Mesendoderm (in vitro differentiated cells): ENCODE data around the gene PLA2G4B.

Experiments used
- DNase-seq: peaks from one replicate; pipeline ENCODE4 v3.0.0; 2013
- H2AK5ac ChIP-seq: 2 replicates; pipeline ENCODE4 v1.6.1; 2013; ENCODE audit warnings: low read length, inconsistent platforms
- H2BK120ac ChIP-seq: 2 replicates; pipeline ENCODE4 v1.6.1; 2013; ENCODE audit warnings: low read depth, mild to moderate bottlenecking, low read length, moderate library complexity, mixed read lengths
- H2BK15ac ChIP-seq: replicated peaks from 2 replicates; pipeline ENCODE4 v1.6.1; 2013; ENCODE audit warnings: low read depth, mild to moderate bottlenecking, moderate library complexity
- H2BK5ac ChIP-seq: 2 replicates; pipeline ENCODE4 v1.6.1; 2013; ENCODE audit warnings: low read length, inconsistent platforms
- H3K18ac ChIP-seq: 2 replicates; pipeline ENCODE4 v1.6.1; 2013; ENCODE audit warnings: mild to moderate bottlenecking, low read length, mixed read lengths
- H3K23ac ChIP-seq: one replicate; pipeline ENCODE4 v1.6.1; 2013; ENCODE audit warnings: low read length
- H3K27ac ChIP-seq: 2 replicates; pipeline ENCODE4 v1.5.1; 2013; ENCODE audit warnings: low read depth, mild to moderate bottlenecking, inconsistent platforms, low read length, moderate library complexity
- H3K27me3 ChIP-seq: 2 replicates; pipeline ENCODE4 v1.6.1; 2013; ENCODE audit warnings: low read length, control low read depth, mild to moderate bottlenecking, inconsistent platforms; ENCODE audit not compliant: insufficient read depth, poor library complexity
- H3K36me3 ChIP-seq: 2 replicates; pipeline ENCODE4 v1.6.1; 2013; ENCODE audit warnings: low read length, inconsistent platforms; ENCODE audit not compliant: control insufficient read depth, insufficient read depth
- H3K4ac ChIP-seq: one replicate; pipeline ENCODE4 v1.6.1; 2013; ENCODE audit warnings: low read depth, mild to moderate bottlenecking, low read length, moderate library complexity
- H3K4me1 ChIP-seq: 2 replicates; pipeline ENCODE4 v1.6.1; 2013; ENCODE audit warnings: low read depth, low read length, inconsistent platforms; ENCODE audit not compliant: control insufficient read depth
- H3K4me2 ChIP-seq: 2 replicates; pipeline ENCODE4 v1.6.1; 2013; ENCODE audit warnings: low read length
- H3K4me3 ChIP-seq: 2 replicates; pipeline ENCODE4 v1.5.1; 2013; ENCODE audit warnings: mild to moderate bottlenecking, low read length
- H3K56ac ChIP-seq: one replicate; pipeline ENCODE4 v1.6.1; 2013; ENCODE audit warnings: low read length
- H3K79me1 ChIP-seq: 2 replicates; pipeline ENCODE4 v1.6.1; 2013; ENCODE audit warnings: low read length, inconsistent platforms
- H3K79me2 ChIP-seq: 2 replicates; pipeline ENCODE4 v1.6.1; 2013; ENCODE audit warnings: mild to moderate bottlenecking, low read length; ENCODE audit not compliant: control insufficient read depth, insufficient read depth
- H3K9ac ChIP-seq: 2 replicates; pipeline ENCODE4 v1.6.1; 2013; ENCODE audit warnings: low read length, inconsistent platforms
- H4K5ac ChIP-seq: one replicate; pipeline ENCODE4 v1.6.1; 2013; ENCODE audit warnings: low read length
- H4K8ac ChIP-seq: one replicate; pipeline ENCODE4 v1.6.1; 2013; ENCODE audit warnings: low read depth, mild to moderate bottlenecking, control low read depth, low read length, moderate library complexity
- WGBS: extraction: QIAGEN DNeasy Blood & Tissue Kit; methylation state at CpG from one replicate; pipeline ENCODE4 v1.1.7; 2013; ENCODE audit warnings: low lambda C conversion rate, missing lambda C conversion rate; ENCODE audit not compliant: insufficient coverage; ENCODE audit errors: extremely low coverage; 5-methylcytosine and 5-hydroxymethylcytosine counted together

Gene PLA2G4B

DNA sequence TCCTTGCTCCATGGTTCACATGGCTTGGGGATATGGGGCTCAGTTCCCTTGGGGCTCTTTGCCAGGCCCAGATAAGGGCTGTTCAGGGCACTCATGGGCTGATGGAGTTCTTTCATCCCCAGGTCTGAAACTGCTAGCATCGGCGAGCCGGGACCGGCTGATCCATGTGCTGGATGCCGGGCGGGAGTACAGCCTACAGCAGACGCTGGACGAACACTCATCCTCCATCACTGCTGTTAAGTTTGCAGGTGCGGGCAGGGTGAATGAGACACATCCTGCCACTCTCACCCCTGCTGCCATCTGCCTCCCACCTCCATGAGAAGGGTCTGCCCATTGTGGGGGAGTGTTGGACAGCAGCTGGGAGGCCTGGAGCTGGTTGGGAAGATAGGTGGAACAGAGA lies 21.9 kb upstream of the PLA2G4B start:
- no peaks in the 10 kb centered on the region for H3K27me3 ChIP-seq
- H2BK5ac ChIP-seq = no peak overlapping the region
- no peak overlapping the region for H3K27ac ChIP-seq
- H4K5ac ChIP-seq = no peak overlapping the region
- H3K4me3 ChIP-seq = no peak overlapping the region
- H3K9ac ChIP-seq = no peak overlapping the region
- no peak overlapping the region for H3K18ac ChIP-seq
- no peak overlapping the region for H3K4me2 ChIP-seq
- no peak overlapping the region for H2BK15ac ChIP-seq
- no peak overlapping the region for H2BK120ac ChIP-seq
- H3K79me1 ChIP-seq = no peaks in the 10 kb centered on the region
- no peak overlapping the region for H3K56ac ChIP-seq
- no peaks in the 10 kb centered on the region for H3K79me2 ChIP-seq
- H3K36me3 ChIP-seq = no peaks in the 10 kb centered on the region
- H3K4ac ChIP-seq = no peak overlapping the region
- DNase-seq = no peak
- no peaks in the 10 kb centered on the region for H3K4me1 ChIP-seq
- WGBS = no CpG with 5 or more reads among the region's 9 CpGs
- H2AK5ac ChIP-seq = no peak overlapping the region
- H3K23ac ChIP-seq = no peak overlapping the region
- no peak overlapping the region for H4K8ac ChIP-seq

DNA sequence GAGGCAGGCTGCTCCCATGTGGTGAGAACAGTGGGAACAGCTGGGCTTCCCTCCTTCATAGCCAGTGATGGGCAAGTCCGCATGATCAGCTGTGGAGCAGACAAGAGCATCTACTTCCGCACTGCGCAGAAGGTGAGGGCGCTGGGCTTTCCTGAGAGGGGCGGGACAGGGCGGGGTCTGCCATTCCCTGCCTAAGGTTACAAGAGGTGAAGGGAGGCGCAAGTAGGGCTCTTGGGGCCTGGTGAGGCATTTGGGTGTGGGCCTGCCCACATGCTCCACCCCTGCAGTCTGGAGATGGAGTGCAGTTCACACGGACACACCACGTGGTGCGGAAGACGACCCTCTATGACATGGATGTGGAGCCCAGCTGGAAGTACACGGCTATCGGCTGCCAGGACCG lies 21.3 kb upstream of the PLA2G4B start:
- no peak overlapping the region for H4K5ac ChIP-seq
- no peak overlapping the region for H2BK120ac ChIP-seq
- H2AK5ac ChIP-seq = no peak overlapping the region
- WGBS = no CpG with 5 or more reads among the region's 14 CpGs
- no peaks in the 10 kb centered on the region for H3K79me1 ChIP-seq
- no peak overlapping the region for H2BK15ac ChIP-seq
- no peak overlapping the region for H2BK5ac ChIP-seq
- H3K27me3 ChIP-seq = no peaks in the 10 kb centered on the region
- no peak overlapping the region for H3K9ac ChIP-seq
- no peaks in the 10 kb centered on the region for H3K4me1 ChIP-seq
- H3K4me3 ChIP-seq = no peak overlapping the region
- H3K56ac ChIP-seq = no peak overlapping the region
- H3K27ac ChIP-seq = no peak overlapping the region
- no peak overlapping the region for H3K4ac ChIP-seq
- H3K4me2 ChIP-seq = no peak overlapping the region
- H4K8ac ChIP-seq = no peak overlapping the region
- no peak overlapping the region for H3K23ac ChIP-seq
- no peaks in the 10 kb centered on the region for H3K36me3 ChIP-seq
- H3K18ac ChIP-seq = no peak overlapping the region
- no peaks in the 10 kb centered on the region for H3K79me2 ChIP-seq
- DNase-seq = no peak

DNA sequence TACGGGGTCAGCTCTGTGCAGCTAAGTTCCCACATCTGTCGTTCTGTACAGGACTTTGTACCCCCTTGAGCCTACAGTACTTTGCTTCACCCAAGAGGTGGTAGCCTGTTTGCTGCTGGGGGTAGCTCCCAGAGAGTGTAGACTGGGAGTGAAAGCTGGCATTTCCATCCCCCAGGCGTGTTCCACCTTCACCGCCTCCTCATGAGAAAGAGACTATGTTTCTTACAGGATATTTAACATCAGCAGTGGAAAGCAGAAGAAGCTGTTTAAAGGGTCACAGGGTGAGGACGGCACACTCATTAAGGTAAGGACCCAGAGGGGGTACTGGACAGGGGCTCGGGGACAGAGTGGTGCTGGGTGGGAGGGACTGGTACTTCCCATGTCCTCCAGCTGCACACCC lies 20.9 kb upstream of the PLA2G4B start:
- Histone ChIP-seq H3K79me1 (no peaks in the 10 kb centered on the region), H3K56ac (no peak overlapping the region), H2BK15ac (no peak overlapping the region), H3K4ac (no peak overlapping the region), H3K9ac (no peak overlapping the region), H4K8ac (no peak overlapping the region), H3K18ac (no peak overlapping the region), H3K36me3 (no peaks in the 10 kb centered on the region), H3K27me3 (no peaks in the 10 kb centered on the region), H2AK5ac (no peak overlapping the region), H4K5ac (no peak overlapping the region), H3K23ac (no peak overlapping the region), H3K4me2 (no peak overlapping the region), H3K79me2 (no peaks in the 10 kb centered on the region), H3K27ac (no peak overlapping the region), H3K4me3 (no peak overlapping the region), H2BK120ac (no peak overlapping the region), H3K4me1 (no peaks in the 10 kb centered on the region), H2BK5ac (no peak overlapping the region)
- no peak for DNase-seq
- no CpG with 5 or more reads among the region's 6 CpGs for WGBS

DNA sequence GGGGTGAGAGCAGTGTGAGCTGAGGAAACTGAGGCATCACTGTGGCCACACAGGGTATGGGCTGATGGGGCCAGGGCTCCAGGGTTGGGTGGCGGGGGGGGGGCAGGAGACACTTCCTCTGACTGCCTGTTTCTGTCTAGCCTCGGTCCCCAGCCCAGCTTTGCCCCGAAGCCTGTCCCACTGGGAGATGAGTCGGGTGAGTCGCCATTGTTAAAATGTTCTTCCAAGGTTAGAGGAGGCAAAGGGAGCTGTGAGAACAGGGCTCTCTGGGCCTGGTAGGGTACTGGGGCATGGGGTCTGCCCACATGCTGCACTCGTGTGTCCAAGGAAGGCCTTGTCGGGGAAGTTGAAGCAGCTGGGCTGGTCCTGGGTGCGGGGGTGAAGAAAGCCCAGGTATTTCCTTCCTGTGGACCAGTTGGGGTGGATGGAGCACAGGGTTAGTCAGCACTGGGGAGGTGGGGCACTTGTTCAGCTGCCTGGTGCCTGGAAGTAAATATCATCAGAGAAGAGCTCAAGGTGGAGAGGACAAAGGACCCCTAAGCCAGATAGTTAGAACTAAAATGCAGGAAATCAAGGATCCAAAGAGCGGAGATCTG lies 19.1 kb upstream of the PLA2G4B start:
- H3K4ac ChIP-seq = no peak overlapping the region

DNA sequence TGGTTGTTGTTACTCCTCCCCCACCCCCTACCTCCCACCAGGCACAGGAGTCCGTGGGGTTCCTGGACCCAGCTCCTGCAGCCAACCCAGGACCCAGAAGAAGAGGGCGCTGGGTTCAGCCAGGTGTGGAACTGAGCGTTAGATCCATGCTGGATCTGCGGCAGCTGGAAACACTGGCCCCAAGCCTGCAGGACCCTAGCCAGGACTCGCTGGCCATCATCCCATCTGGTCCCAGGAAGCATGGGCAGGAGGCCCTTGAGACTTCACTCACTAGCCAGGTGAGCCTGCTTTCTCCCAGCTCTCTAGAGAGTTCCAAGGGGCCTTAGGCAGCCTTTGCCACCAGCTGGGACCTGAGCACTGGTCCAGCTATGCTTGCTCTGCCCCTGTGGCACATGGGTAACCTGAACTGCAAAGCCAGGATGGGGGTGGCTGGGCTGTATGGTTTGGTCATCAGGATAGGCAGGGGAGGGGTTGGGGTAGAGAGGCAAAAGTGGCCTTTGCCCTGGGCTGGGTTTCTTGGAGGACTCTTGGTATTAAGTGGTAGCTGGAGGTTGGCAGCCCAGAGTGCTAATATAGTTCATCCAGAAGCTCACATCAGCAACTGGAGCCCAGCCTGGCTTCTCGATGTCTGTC lies 17.7 kb upstream of the PLA2G4B start:
- no peak overlapping the region for H4K5ac ChIP-seq
- no peak overlapping the region for H3K4me3 ChIP-seq
- H3K4me1 ChIP-seq = no peaks in the 10 kb centered on the region
- H3K18ac ChIP-seq = no peak overlapping the region
- no peaks in the 10 kb centered on the region for H3K79me1 ChIP-seq
- no peak overlapping the region for H2BK15ac ChIP-seq
- no CpG with 5 or more reads among the region's 6 CpGs for WGBS
- H3K27me3 ChIP-seq = no peaks in the 10 kb centered on the region
- no peak overlapping the region for H3K56ac ChIP-seq
- H2BK120ac ChIP-seq = no peak overlapping the region
- no peak overlapping the region for H2AK5ac ChIP-seq
- H4K8ac ChIP-seq = no peak overlapping the region
- no peak overlapping the region for H3K4me2 ChIP-seq
- H3K79me2 ChIP-seq = no peaks in the 10 kb centered on the region
- H2BK5ac ChIP-seq = no peak overlapping the region
- no peaks in the 10 kb centered on the region for H3K36me3 ChIP-seq
- H3K4ac ChIP-seq = no peak overlapping the region
- no peak overlapping the region for H3K27ac ChIP-seq
- H3K9ac ChIP-seq = no peak overlapping the region
- H3K23ac ChIP-seq = no peak overlapping the region
- DNase-seq = no peak

More for the DNA sequence above, 19.1 kb upstream of the PLA2G4B start:
- no peak for DNase-seq
- H4K8ac ChIP-seq = no peak overlapping the region
- H3K79me2 ChIP-seq = no peaks in the 10 kb centered on the region
- no peak overlapping the region for H3K56ac ChIP-seq
- no peaks in the 10 kb centered on the region for H3K36me3 ChIP-seq
- no peaks in the 10 kb centered on the region for H3K27me3 ChIP-seq
- H3K4me2 ChIP-seq = no peak overlapping the region
- no peaks in the 10 kb centered on the region for H3K4me1 ChIP-seq
- no peak overlapping the region for H2BK120ac ChIP-seq
- H3K18ac ChIP-seq = no peak overlapping the region
- H3K27ac ChIP-seq = no peak overlapping the region
- no peak overlapping the region for H2BK5ac ChIP-seq
- no peak overlapping the region for H3K4me3 ChIP-seq
- H2BK15ac ChIP-seq = no peak overlapping the region
- no peaks in the 10 kb centered on the region for H3K79me1 ChIP-seq
- H2AK5ac ChIP-seq = no peak overlapping the region
- H3K23ac ChIP-seq = no peak overlapping the region
- no peak overlapping the region for H4K5ac ChIP-seq
- no CpG with 5 or more reads among the region's 9 CpGs for WGBS
- H3K9ac ChIP-seq = no peak overlapping the region

DNA sequence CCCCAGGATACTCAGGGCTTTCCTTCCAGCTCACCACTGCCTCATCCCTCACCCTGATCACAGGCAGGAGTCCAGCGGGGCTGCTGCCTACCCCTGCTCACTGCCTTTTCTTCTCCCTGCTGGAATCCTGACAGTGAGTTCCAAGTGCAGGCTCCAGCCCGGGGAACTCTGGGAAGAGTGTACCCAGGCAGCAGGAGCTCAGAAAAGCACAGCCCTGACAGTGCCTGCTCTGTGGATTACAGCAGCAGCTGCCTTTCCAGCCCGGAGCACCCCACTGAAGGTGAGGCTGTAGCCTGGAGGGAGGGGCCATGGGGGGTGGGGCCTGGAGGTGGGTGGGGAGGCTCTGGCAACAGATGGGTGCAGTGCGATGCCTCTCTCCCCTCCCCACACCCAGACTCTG lies 16.8 kb upstream of the PLA2G4B start:
- Histone ChIP-seq H3K9ac (no peak overlapping the region), H3K18ac (no peak overlapping the region), H3K27ac (no peak overlapping the region), H3K27me3 (no peaks in the 10 kb centered on the region), H2BK15ac (no peak overlapping the region), H3K79me1 (no peaks in the 10 kb centered on the region), H2BK5ac (no peak overlapping the region), H3K4me2 (no peak overlapping the region), H3K4me3 (no peak overlapping the region), H3K36me3 (no peaks in the 10 kb centered on the region), H3K4ac (no peak overlapping the region), H4K5ac (no peak overlapping the region), H2BK120ac (no peak overlapping the region), H2AK5ac (no peak overlapping the region), H3K23ac (no peak overlapping the region), H3K4me1 (no peaks in the 10 kb centered on the region), H3K79me2 (no peaks in the 10 kb centered on the region), H3K56ac (no peak overlapping the region), H4K8ac (no peak overlapping the region)
- DNase-seq = no peak
- WGBS = no CpG with 5 or more reads among the region's 4 CpGs
